ENCODE data around the gene CASQ2. TPM values are rescaled to one million over a fixed set of nuclear protein-coding genes. Genes with fewer than 3 reads are reported as not detected.

Gene CASQ2
- total and polyA plus RNA-seq, 2 donors (not counting 3 experiments of a cell fraction or from before 2014, with no cell fraction given) = not detected

- H3K27ac ChIP-seq (ENCODE audit: insufficient read depth, low read depth, low read length) = no peak overlapping the region
- H3K27me3 ChIP-seq (ENCODE audit: control insufficient read depth in 2 of 2, insufficient read depth in 2 of 2, low read length in 2 of 2) = peaks cover 3 to 14% of the 10 kb centered on the region in 2 experiments
- H3K9ac ChIP-seq (replicated peaks; ENCODE audit: extremely low read depth, insufficient read depth, low read length) = no peak overlapping the region
- no TSS peak for BruUV-seq (replicated peaks)
- dilution Hi-C loops (cut with MboI; ENCODE audit: extremely low pct_ligation_motif_present, low sequenced_read_pairs) (no loop called here), intact Hi-C loops (cut with micrococcal nuclease) (no loop called here)
- no peaks in the 10 kb centered on the region for H3K4me1 ChIP-seq (ENCODE audit: control insufficient read depth, extremely low read depth, insufficient read depth, low read length)
- H3K36me3 ChIP-seq (ENCODE audit: control insufficient read depth in 2 of 2, extremely low read depth in 1 of 2, insufficient read depth in 2 of 2, low read length in 2 of 2) = no peaks in the 10 kb centered on the region
- H3K9me1 ChIP-seq (replicated peaks; ENCODE audit: control insufficient read depth, extremely low read depth, insufficient read depth, low read length) = no peaks in the 10 kb centered on the region
- ChIA-PET POLR2A (no interaction called here), CTCF (interaction anchor here (0.7 to 7.0 kb wide), 4 partner anchors 11 to 564 kb away, joined by 3 to 350 read pairs (median 4); no protein-coding TSS in a partner anchor)
- H3K4me2 ChIP-seq (ENCODE audit: insufficient read depth, low read length) = no peak overlapping the region
- H2AFZ ChIP-seq (ENCODE audit: low read depth, low read length) = no peak overlapping the region
- no peaks in the 10 kb centered on the region for H3K9me3 ChIP-seq (replicated peaks; ENCODE audit: control insufficient read depth, insufficient read depth, low read length)
- H3K79me2 ChIP-seq (ENCODE audit: control insufficient read depth, insufficient read depth, low read length) = no peaks in the 10 kb centered on the region
- no peak for FAIRE-seq
- H3K4me3 ChIP-seq (replicated peaks in 1 of 3; ENCODE audit: insufficient read depth in 1 of 3, low read depth in 1 of 3, low read length in 3 of 3) = no peak overlapping the region
- H4K20me1 ChIP-seq (replicated peaks; ENCODE audit: control insufficient read depth, extremely low read depth, insufficient read depth, low read length) = no peaks in the 10 kb centered on the region
- TF ChIP-seq POLR2A (IDR thresholded peaks at IDR 0.05; ENCODE audit: low read depth, low read length) (no peak), EZH2 (IDR thresholded peaks at IDR 0.05; ENCODE audit: borderline replicate concordance, low read depth, low read length, severe bottlenecking) (no peak), FOS (IDR thresholded peaks at IDR 0.05; ENCODE audit: borderline replicate concordance, insufficient read depth, low read length) (no peak), MAX (IDR thresholded peaks at IDR 0.05; ENCODE audit: insufficient read depth, insufficient read length) (no peak), GATA2 (IDR thresholded peaks at IDR 0.05; ENCODE audit: insufficient read depth, insufficient read length, low read depth, low read length) (no peak), CTCF (IDR thresholded peaks at IDR 0.05; ENCODE audit: extremely low read depth in 1 of 2, insufficient read depth in 1 of 2, low read depth in 1 of 2, low read length in 2 of 2) (no peak), JUN (IDR thresholded peaks at IDR 0.05; ENCODE audit: borderline replicate concordance, insufficient read depth, insufficient read length, low read depth) (no peak), MYC (IDR thresholded peaks at IDR 0.05; ENCODE audit: low read depth, low read length) (no peak), POLR2AphosphoS5 (IDR thresholded peaks at IDR 0.05; ENCODE audit: insufficient read depth, low read depth, low read length) (no peak)
- DNase-seq (ENCODE audit: low read depth, low spot score) = no peak
Measured at GRCh38 chr1:115702959-115703358, 65.6 kb downstream of the CASQ2 start.

Data from endothelial cell of umbilical vein (primary cell).